ENCODE measurements around the gene COQ8B.
A peak's percentile ranks its signal among the peaks of the same experiment; 100 is the strongest.

COQ8B gene

GRCh38 chr19:40717325-40717879 lies 716 bp upstream of the COQ8B start:
- no peak for DNase-seq

GRCh38 chr19:40716031-40716481 lies 630 bp downstream of the COQ8B start:
- DNase-seq = peak; percentile 82

DNA sequence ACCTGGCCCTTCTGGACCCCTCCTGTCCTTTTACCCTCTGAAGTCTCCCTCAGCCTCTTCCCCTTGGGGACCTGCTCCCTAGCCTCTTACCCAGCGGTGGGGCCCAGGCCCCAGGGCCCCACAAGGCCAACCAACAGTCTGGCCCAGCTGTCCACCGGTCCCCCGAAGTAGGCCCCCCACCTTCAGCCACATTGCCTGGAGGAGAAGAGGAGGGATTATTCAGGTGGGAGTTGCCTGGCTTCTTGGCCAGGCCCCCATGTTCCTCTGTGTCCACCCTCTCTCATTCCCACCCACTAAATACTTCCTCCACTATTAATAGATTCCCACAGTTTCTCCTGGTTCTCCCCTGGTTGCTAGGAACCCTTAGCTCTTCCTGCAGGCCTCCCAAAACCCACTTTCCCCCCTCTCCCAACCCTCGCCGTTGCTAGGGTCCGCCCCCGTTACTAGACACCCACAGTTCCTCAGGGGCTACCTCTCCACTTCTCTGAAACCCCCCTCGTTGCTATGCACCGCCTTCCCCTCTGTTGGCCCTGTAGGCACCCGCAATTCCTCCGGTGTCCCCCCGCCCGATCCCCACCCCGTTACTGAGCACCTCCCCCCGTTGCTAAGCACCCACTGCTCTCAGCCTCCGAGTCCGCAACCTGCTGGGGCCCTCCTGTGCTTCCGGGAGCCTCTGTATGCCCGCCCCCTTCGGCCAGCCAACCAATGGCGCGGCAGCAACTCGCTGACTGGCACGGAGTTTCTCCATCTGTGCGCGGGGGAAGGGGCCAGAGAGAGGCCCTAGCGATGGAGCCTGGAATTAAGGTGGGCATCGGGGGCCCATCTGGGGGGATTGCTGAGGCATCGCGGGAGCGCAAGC lies 2.0 kb downstream of the COQ8B start:
- peak; percentile 91 for DNase-seq

DNA sequence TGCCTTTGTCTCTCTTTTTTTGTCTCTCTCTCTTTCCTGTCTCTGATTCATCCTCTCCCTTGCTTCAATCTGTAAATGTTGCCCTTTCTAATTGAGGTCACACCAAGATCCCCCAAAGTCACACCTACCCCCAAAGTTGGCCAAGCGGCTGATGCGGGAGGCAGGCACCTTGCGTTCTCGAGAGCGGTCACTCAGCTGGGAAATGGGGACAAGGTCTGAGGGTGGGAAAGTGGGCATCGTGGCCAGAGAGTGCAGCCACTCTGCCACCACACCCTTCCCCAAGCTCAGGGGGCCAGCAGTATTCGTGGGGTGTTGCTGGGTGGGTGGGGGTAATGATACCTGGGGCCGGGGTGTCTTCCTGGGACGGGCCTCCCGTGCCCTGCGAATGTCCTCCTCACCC lies 2.7 kb downstream of the COQ8B start:
- no peak for DNase-seq

DNA sequence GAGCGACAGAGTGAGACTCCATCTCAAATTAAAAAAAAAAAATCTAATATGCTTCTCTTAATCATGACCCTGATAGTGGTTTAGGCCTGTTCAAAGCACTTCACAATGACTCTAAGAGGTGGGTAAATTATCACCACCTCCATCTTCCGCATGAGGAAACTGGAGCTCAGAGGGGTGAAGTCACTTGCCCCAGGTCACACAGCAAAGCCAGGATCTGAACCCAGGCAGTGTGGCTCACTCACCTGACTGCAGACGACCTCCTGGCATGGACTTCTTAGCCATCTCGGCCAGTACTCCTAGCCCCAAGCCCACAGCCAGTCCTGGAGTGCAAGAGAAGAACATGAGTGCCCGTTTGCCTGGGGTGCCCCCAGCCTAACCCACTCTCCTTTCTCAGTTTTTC lies 6.9 kb downstream of the COQ8B start:
- DNase-seq = no peak

GRCh38 chr19:40707615-40708014 lies 9.1 kb downstream of the COQ8B start:
- DNase-seq = no peak

DNA sequence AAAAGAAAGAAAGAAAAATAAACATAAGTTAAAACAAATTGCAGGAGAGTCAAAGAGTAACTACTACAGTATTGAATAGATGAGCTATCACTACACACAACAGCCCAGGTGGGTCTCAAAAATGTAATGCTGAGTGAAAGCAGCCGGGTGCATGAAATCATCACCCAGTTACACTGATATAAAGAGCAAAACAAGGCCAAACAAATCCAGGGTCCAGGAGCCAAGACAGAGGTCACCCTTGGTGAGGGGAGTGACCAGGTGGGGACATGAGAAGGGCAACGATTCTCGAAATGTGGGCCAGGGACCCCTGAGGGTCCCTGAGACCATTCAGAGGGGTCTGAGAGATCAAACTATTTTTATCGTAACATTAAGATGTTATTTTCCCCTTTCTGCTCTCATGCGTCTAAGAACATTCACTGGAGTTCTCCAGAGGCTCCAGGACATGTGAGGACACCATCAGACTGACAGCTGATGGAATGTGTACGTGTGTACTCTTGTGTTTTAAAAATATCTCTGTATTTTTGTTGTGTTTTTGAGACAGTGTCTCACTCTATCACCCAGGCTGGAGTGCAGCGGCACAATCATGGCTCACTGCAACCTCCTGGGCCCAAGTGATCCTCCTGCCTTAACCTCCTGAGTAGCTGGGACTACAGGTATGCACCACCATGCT lies 10.6 kb downstream of the COQ8B start:
- DNase-seq = no peak

GRCh38 chr19:40705362-40705651 lies 11.4 kb downstream of the COQ8B start:
- no peak for DNase-seq

GRCh38 chr19:40704491-40705361 lies 12.0 kb downstream of the COQ8B start:
- DNase-seq = no peak

DNA sequence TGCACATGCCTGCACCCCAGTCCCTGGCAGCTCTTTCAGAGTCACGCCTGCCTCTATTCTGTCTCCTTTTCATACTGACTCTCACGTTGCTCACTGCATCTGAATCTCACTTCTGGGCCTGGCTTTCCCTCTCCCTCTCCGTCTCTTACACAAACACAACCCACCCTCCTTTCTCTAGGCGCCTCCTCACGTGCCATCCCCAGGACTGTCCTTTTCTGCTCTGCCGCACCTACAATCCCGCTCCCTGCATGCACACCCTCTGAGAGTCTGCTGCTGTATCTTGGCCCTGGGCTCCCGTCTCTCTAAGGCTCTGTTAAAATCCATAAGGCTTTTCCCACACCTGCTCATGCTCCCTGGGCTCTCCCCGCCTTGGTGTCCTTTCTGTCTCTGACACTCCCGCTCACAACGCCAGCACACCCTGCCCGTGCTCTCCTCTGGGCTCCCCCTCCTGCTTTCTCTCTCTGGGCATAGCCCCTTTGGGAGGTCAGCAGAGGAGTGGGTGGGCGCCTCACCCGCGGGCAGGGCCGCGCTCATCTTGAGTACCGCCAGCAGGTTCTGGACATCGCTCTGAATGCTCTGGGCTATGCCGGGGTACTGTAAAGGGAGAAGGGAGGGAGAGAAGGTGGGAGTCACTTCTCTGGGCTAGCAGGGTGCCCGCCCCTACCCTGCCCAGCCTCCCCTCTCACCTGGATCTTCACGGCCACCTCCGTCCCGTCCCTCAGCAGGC lies 13.5 kb downstream of the COQ8B start:
- DNase-seq = no peak

DNA sequence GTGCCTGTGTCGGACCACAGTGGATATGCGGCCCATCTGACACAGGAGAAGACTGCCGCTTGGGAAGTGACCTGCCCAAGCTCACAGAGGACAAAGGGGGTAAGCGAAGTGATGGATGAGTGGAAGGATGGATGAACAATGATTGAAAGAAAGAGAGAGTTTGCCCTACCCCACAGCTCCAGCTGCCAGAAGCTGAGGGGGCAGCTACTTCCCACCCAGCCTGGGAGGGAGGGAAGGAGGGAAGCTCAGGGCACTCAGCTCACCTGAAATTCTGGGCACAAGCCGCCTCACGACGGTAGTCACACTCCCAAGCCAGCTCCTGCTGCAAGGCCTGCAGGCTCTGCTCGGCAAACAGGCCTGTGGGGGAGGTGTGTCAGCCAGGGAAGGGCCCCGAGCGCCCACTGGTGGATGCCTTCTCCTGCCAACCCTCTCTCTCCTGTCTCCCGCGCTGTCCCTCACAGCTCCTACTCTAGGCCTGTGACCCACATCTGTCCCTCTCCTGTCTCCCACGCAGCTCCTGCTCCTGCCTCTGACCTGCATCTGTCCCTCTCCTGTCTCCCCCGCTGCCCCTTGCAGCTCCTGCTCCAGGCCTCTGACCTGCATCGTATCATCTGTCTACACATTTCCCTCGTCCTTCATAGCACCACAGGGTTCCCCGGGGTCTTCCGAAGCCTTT lies 14.2 kb downstream of the COQ8B start:
- no peak for DNase-seq

DNA sequence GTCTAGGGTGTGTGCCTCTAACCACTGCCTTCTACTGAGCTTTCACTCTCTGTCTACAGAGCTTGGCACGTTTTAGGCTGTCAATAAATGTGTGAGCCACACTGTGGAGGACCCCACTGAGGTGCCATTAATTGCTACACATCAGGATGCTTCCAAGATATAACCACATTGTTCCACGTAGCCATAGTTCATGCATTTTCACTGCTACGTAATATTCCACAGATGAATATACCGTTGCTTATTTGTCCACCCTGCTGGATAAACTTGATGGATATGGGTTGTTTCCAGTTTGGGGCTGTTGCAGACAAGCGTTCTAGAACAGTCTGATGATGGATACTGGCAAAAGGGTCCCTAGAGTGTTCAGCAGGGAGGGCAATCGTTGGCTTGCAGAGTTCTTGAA lies 14.9 kb downstream of the COQ8B start:
- no peak for DNase-seq

- DNase-seq = no peak
Measured at GRCh38 chr19:40700083-40700482, 16.6 kb downstream of the COQ8B start.

DNA sequence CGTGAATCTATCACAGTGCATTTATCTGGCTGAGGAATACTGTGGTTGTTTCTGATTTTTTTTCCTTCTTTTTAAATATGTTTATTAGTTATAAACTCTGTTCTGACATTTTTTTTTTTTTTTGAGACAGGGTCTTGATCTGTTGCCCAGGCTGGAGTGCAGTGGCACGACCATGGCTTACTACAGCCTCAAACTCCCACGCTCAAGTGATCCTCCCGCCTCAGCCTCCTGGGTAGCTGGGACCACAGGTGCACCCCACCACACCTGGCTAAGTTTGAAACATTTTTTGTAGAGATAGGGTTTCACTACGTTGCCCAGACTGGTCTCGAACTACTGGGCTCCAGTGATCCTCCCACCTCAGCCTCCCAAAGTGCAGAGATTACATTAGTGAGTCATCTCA lies 19.7 kb downstream of the COQ8B start:
- no peak for DNase-seq

DNA sequence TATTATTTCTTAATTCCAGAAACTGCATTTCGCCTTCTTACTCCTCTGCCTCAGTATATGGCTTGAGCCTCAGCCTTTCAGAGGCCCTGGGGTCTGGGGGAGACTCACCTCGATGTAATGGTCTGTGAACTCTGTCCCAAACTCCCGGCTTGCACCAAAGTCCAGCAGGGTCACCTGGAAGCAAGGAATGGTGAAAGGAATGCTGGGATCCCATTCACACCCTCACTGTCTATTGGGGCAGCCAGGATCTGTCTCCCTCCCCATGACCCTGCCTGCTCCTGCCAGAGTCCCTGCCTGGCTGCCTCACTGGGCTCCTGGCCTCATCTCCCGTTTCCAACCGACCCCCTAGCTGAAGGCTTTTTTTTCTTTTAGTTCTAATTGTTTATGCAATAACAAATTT lies 20.8 kb downstream of the COQ8B start:
- DNase-seq = no peak

GRCh38 chr19:40693896-40694295 lies 22.8 kb downstream of the COQ8B start:
- no peak for DNase-seq

DNA sequence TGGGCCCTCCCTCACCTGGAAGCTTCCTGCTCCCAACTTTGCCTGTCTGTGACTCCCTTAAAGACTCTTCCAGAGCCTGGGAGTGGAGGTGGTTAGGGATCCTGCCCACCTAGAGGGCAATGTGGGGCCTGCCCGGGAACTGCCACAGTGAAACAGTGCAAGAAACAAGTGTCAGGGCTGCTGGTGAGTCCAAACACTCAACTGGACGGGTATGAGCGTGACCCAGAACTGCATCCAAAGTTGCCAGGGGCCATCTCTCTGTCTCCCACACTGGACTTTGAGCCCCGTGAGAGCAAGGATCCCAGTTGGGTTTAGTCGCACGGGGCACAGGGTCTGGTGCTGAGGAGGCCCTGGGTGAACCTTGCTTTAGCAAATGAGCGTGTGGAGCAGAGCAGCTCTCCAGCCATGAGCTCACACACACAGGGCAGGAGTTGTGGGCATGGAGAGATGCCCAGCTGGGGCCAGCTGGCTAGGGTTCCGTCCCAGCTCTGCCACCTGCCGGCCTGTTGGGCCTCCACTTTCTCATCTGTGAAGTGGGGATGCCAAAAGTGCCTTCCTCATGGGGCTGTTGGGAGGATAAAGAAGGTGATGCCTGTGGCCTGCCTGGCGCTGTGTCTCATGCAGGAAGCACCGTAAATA lies 23.4 kb downstream of the COQ8B start:
- no peak for DNase-seq

GRCh38 chr19:40692212-40692551 lies 24.5 kb downstream of the COQ8B start:
- no peak for DNase-seq

DNA sequence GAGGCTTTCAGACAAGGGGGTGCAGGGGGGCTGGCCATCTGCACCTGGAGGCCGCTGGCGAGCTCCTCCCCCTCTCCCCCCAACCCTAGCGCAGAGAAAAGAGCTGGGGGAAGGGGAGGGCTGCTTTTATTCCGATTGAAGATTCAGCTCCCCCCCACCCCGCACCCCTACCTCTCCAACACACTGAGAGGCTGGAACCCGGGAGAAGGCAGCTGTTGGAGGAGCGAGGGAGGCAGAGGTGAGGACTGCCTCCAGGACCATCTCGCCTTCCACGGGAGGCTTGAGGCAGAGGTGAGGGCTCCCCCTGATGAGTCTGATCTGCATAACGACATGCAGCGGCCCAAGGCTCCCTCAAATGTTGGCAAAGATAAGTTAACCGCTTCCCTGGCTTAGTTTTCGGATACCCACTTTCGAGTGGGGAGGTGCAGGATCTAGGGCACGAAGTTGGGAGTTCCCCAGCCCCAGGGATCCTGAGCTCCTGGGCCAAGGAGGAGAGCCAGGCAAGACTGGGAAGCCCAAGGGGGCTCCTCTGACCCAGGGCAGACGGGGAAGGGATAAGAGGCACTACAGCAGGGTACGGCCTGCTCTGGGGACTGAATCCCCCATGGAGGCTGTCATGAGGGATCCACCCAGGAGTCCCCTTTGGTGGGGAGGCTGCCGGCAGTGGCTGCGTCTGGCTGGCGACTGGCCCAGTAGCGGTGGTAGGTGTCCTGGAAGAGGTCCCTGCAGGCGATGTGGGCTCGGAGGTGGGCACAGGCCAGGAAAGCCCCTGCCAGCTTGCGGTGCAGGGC lies 25.1 kb downstream of the COQ8B start:
- no peak for DNase-seq

DNA sequence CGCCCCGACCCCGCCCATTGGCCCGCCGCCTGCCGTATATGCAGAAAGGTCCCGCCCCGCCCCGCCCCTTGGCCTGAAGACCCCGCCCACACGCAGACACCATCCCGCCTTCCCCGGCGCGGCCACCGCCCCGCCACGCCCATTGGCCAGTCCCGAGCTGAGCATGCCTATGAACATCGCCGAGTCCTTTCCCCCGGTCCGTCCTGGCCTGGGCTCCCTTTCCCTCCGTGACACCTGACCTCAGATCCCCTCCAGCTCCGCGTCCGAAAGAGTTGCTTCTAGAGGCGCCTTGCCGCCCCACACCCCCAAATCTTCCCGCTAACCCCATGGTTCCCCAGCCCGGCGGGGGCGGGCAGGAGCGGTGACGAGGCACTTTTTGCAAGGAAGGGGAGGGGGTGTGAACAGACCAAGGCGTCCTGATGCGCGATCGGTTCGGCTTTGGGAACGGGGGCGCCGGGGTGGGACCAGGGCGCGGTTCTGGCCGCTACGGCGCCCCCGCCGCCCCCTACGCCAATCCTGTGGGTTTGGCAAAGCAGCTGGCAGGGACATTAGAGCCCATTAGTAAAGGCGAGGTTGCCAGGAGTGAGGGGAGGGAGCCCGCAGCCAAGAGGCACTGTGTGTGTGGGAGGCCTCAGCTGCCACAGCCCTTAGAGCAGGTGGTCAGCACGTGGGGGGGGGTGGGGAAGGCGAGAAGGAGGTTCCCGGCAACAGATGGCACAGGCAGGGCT lies 25.8 kb downstream of the COQ8B start:
- peak; percentile 84 for DNase-seq

Data from activated CD8-positive, alpha-beta memory T cell treated with anti-CD3 and anti-CD28 coated beads, Interleukin-2, amount 50 U/mL, for 4 hours (primary cell).